HG03064 (cell line): ENCODE measurements around the gene ZNF710.

Experiments used
- ATAC-seq: cut with Tn5 transposase; IDR thresholded peaks from one replicate; pipeline ENCODE4 v1.9.1; 2021; ENCODE audit warnings: low read depth; ENCODE audit not compliant: unreplicated experiment

The ZNF710 gene

DNA sequence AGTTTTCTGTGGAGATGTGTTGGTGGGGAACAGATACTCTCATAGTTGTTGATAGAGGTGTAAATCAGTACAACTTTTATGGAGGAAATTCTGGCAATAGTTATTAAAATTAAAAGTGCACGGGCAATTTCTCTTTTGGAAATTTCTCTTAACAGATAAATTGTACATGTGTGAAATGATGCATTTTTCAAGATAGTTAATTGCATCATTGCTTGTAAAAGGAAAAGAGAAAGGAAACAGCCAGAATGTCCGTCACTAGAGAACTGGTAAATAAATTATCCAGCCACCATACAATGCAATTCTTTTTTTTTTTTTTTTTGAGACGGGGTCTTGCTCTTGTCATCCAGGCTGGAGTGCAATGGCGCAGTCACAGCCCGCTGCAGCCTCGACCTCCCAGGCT, 14.2 kb downstream of the ZNF710 start:
- no peak for ATAC-seq

- ATAC-seq: no peak
Measured at GRCh38 chr15:90015749-90016148, 14.6 kb downstream of the ZNF710 start.

GRCh38 chr15:90016721-90017120, 15.6 kb downstream of the ZNF710 start:
- no peak for ATAC-seq

DNA sequence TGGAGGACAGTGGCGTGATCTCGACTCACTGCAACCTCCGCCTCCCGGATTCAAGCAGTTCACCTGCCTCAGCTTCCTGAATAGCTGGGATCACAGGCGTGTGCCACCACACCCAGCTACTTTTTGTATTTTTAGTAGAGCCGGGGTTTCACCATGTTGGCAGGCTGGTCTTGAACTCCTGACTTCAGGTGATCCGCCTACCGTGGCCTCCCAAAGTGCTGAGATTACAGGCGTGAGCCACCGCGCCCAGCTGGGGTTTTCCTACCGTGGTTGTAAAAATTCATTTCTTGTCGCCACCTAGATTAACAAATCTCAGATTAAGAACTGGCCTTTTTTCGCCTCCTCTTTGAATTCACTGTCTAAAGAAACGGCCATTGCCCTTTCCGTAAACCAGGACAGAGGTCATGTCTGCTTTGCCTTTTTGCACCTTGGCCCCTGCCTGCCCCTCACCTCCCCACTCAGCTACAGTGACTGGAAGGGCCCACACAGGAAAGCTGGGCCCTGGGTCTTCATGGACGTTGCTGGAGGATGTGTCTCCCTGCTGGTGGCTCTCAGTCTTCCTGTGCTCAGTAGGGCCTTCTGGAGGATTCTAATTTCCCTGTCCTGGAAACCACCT, 17.2 kb downstream of the ZNF710 start:
- ATAC-seq: no peak

GRCh38 chr15:90019611-90020010, 18.5 kb downstream of the ZNF710 start:
- no peak for ATAC-seq

DNA sequence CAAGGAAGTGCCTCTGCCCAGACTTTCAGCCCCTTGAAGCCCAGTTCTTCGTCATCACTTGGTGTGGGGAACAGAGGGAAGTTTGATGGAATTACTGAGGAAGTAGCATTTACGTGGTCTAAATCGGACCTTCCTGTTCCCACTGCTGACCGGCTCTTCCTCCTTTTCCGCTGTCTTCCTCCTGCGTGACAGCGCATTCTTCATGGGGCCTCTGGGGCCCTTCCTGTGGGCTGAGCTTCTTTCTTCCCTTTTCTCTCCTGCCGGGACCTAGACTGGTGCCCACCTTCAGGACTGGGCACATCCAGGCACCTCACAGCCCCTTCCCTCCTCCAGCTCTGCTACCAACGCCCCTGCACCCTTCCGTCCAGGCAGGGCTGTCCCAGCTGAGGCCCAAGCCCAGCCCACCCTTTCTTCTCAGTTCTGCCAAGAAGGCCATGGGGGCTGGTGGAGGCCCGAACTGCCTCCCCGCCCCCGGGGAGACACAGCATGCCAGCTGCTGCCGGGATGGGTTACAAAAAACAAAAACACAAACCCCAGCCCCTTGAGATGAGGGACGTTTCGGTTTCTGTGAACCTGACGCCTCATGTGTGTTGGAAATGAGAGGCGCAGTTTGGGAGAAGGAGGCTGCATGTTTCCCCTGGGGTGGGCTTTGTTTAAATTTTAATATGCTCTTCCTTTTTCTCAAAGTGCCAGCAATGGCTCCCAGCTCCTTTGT, 19.1 kb downstream of the ZNF710 start:
- no peak for ATAC-seq

- ATAC-seq: no peak
Measured at GRCh38 chr15:90020936-90021507, 19.9 kb downstream of the ZNF710 start.

GRCh38 chr15:90022345-90022744, 21.2 kb downstream of the ZNF710 start:
- ATAC-seq: no peak

GRCh38 chr15:90022905-90023700, 22.0 kb downstream of the ZNF710 start:
- no peak for ATAC-seq

GRCh38 chr15:90024406-90024805, 23.3 kb downstream of the ZNF710 start:
- no peak for ATAC-seq

DNA sequence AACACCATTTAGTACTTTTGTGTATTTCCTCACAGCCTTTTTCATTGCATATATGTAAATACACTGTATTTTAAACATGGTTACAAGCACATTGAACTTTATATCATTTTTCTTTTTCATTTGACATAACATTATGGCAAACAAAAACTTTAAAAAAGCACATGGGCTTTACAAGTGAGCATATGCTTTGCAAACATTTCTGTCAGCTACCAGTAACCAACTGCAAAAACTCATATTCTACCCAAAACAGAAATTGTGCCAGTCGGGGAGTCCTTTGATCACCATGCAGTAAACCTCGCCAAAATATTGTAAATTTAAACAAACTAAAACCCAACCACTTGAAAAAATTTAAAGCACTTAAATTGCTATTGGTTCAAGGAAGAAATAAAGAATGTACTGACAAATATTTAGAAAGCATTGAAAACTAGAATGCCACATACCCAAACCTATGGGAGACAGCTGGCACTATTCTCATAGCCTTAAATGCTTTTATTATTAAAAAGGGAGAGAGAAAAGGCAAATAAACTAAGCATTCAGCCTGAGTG, 24.4 kb downstream of the ZNF710 start:
- no peak for ATAC-seq

GRCh38 chr15:90028376-90028944, 27.3 kb downstream of the ZNF710 start:
- ATAC-seq: no peak

DNA sequence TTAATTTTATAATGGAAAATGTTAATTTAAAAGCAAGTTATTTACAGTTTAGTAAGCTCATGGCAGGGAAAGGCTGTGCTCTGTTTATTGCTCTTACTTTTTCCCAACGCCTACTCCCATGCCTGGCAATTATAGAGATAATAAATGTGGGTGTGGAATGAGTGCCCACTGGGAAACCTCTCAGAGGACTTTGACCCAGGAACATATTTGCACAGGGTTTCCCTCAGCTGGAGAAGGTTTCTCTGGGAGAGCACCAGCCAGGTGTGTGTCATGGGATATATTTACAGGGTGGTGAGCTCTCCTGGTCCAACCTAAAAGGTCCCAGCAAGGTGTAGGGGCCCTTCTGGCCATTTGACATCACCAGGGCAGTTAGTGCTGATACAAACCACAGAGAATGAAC, 27.9 kb downstream of the ZNF710 start:
- no peak for ATAC-seq

- ATAC-seq: no peak
Measured at GRCh38 chr15:90030376-90030775, 29.3 kb downstream of the ZNF710 start.

- peak; percentile 79 for ATAC-seq
Measured at GRCh38 chr15:90031231-90031791, 30.2 kb downstream of the ZNF710 start.

DNA sequence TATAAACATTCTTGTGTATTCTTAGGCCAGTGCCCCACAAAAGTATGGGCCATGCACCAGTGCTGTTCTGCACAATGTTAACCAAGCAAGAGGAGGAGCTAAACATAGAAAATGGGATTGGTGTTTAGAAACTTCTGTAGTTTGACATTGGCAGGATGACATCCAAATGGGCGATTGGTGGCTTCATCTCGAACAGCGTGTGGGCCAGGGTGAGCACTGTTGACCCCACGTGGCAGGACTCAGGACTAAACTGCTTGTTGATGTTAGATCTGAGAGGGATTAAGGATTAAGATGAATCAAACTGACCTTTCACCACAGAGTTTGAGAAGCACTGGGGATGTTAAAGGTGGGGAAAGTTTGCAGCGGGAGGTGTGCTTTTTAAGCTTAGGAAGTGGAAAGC, 31.9 kb downstream of the ZNF710 start:
- no peak for ATAC-seq

DNA sequence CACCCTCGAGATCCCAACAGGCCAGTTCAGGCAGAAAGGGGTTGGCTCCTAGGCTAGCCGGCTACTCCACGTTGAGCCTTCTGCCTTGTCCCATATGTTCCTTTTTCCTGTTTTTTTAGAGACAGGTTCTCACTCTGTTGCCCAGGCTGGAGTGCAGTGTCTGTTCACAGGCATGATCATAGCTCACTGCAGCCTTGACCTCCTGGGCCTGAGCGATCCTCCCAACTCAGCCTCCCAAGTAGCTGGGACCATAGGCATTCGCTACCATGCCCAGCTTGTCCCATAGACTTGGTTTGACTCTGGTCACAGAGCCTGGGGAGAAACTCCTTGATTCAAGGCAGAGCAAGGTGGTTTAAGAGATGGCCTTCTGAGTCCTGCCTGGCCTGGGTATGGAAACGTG, 32.3 kb downstream of the ZNF710 start:
- ATAC-seq: no peak

GRCh38 chr15:90035095-90035839, 34.1 kb downstream of the ZNF710 start:
- no peak for ATAC-seq

DNA sequence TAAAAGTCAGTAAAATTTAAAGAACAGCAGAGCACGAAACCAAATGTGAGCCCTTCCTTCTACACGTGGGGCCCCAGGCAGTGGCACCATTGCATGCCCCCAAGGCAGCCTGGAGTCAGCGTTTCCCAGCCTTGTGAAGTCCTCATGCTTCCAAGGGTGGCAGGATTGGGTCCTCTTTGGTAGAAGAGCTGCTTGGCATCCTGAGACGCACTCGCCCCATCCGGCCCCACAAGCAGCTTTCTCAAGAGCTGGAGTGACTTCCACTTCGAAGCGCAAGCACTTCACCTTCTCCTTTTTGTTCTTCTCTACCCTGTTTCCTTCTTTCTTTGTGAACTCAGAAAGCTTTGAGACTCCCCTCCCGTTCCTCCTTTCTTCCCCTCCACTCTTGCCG, 34.7 kb downstream of the ZNF710 start:
- ATAC-seq: no peak

DNA sequence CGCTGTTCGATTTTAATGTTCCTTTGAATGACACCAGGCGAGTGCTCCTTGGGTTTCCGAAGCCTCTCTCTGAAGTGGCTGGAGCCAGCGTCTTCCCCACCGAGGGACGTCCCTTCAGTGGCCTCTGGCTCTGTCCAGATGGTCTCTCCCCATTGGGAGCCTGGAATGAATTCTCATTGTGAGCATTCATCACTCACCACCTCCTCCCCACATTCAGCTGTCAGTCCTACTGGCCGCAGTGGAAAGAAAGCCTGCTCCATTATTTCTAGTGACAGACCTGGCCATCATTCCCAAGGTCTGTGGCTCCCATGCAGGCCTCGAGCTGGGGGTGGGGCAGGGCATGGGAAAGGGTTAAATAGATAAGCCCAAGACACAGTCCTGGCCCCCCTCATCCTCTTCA, 35.2 kb downstream of the ZNF710 start:
- no peak for ATAC-seq
